IPS DF 19.7 (cell line): ENCODE results near the gene NUP62CL.
"Not testable (repeated sequence)": the region's sequence is repeated elsewhere in the genome, so short reads cannot be mapped to it uniquely, and the experiment has no call there.

Experiments
- DNase-seq: peaks from one replicate; pipeline ENCODE4 v3.0.0-alpha.2; 2013; ENCODE audit warnings: low read depth, low spot score

The NUP62CL gene

GRCh38 chrX:107205770-107206696, at the start of gene NUP62CL, which contains the start of gene DNAAF6:
Gene NUP62CL, minus strand, starts transcription at chrX:107206433. Its CDS starts 31,287 bp downstream, at chrX:107175146.
Gene DNAAF6, plus strand, starts transcription at chrX:107206611. Its CDS starts 6,265 bp downstream, at chrX:107212876.
- DNase-seq = peak; percentile 80

GRCh38 chrX:107228486-107228819, 22.2 kb upstream of the NUP62CL start:
- DNase-seq = no peak

GRCh38 chrX:107227780-107228485, 21.7 kb upstream of the NUP62CL start:
- DNase-seq = no peak

GRCh38 chrX:107226757-107227156, 20.5 kb upstream of the NUP62CL start:
- no peak for DNase-seq

GRCh38 chrX:107213477-107213876, 7.2 kb upstream of the NUP62CL start:
- no peak for DNase-seq

GRCh38 chrX:107207943-107208342, 1.7 kb upstream of the NUP62CL start:
- no peak for DNase-seq

GRCh38 chrX:107207089-107207488, 856 bp upstream of the NUP62CL start:
- no peak for DNase-seq

- no peak for DNase-seq
Observed at GRCh38 chrX:107206697-107207065, 448 bp upstream of the NUP62CL start.

- DNase-seq = no peak
Observed at GRCh38 chrX:107204068-107204605, 2.1 kb downstream of the NUP62CL start.

GRCh38 chrX:107199491-107199890, 6.7 kb downstream of the NUP62CL start:
- DNase-seq = no peak

GRCh38 chrX:107198074-107198473, 8.2 kb downstream of the NUP62CL start:
- not testable (repeated sequence) for DNase-seq

GRCh38 chrX:107197319-107197718, 8.9 kb downstream of the NUP62CL start:
- no peak for DNase-seq

GRCh38 chrX:107171369-107172102, 34.7 kb downstream of the NUP62CL start:
- DNase-seq = no peak

- DNase-seq = no peak
Observed at GRCh38 chrX:107168712-107169111, 37.5 kb downstream of the NUP62CL start.

GRCh38 chrX:107168257-107168656, 38.0 kb downstream of the NUP62CL start:
- no peak for DNase-seq

- no peak for DNase-seq
Observed at GRCh38 chrX:107167163-107167921, 38.9 kb downstream of the NUP62CL start.

- not testable (repeated sequence) for DNase-seq
Observed at GRCh38 chrX:107157618-107158017, 48.6 kb downstream of the NUP62CL start.

GRCh38 chrX:107155621-107156430, 50.4 kb downstream of the NUP62CL start:
- DNase-seq = not testable (repeated sequence)

- no peak for DNase-seq
Observed at GRCh38 chrX:107154787-107155620, 51.2 kb downstream of the NUP62CL start.
